Measurements from ENCODE around the gene SRM.
"Not testable (repeated sequence)": the region's sequence is repeated elsewhere in the genome, so short reads cannot be mapped to it uniquely, and the experiment has no call there.

The SRM gene

GRCh38 chr1:11044086-11044848 lies 15.6 kb downstream of the SRM start:
- no peak for DNase-seq

DNA sequence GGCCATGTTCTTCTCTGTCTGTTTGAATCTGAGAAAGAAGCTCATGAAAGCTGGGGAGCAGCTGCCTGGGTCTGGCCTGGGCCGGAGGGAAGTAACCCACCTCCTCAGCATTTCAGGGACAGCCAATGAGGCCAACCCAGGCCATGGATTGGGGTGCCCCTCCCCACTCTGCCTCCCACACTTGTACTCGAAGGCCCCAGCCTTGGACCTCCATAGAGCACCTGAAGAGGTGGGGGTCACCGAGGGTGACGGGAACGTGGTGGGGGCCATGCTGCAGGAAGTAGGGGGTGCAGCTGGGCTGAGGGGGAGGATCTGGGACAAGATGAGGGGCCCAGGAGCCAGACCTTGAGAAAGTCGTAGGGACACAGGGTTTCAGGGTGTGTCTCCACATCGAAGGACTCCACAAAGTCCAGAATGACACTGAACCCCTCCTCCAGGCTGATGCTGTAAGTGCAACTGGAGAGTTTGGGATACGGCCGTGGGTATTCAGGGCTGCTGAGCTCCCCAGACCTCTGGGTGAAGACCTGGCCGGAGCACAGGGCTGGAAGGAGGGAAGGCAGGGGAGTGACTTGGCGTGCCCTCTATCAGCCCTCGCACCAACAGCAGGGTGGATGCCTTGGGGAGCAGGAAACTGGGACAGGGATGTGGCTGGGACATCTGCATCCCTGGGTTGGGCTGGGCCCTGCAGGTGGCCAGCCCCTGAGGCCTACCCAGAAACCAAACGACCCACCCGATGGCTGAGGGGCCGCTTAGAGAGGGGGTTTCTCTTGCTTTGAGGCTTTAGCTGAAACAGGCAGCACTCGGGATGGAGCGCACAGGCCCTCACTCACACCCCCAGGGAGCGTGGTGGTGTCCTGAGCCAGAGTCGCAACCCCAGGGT lies 16.6 kb downstream of the SRM start:
- no peak for DNase-seq

DNA sequence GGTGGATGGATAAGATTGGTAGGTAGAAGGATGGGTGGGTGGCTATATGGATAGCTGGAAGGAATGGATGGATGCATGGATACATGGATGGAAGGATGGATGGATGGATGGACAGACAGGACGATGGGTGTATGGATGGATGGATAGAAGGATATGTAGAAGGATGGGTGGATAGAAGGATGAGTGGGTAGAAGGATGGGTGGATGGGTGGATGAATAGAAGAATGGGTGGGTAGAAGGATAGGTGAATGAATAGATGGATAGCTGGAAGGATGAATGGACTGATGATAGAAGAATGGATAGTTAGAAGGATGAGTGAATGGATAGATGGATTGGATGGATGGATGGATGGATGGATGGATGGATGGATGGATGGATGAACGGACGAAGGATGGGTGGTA lies 17.8 kb downstream of the SRM start:
- no peak for DNase-seq

DNA sequence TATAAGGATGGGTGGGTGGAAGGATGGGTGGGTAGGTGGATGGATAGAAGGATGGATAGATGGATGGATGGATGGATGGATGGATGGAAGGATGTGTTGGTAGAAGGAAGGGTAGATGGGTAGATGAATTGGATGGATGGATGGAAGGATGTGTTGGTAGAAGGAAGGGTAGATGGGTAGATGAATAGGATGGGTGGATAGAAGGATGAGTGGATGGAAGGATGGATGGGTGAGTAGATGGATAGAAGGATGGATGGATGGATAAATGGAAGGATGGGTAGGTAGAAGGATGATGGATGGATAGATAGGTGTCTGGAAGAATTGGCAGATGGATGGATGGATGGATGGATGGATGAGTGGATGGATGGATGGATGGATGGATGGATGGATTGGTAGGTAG lies 18.8 kb downstream of the SRM start:
- DNase-seq = no peak

DNA sequence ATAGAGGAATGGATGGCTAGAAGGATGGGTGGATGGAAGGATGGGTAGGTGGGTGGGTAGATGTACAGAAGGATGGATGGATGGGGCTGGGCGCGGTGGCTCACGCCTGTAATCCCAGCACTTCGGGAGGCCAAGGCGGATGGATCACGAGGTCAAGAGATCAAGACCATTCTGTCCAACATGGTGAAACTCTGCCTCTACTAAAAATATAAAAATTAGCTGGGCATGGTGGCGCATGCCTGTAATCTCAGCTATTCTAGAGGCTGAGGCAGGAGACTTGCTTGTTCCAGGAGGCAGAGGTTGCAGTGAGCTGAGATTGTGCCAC lies 19.8 kb downstream of the SRM start:
- not testable (repeated sequence) for DNase-seq

DNA sequence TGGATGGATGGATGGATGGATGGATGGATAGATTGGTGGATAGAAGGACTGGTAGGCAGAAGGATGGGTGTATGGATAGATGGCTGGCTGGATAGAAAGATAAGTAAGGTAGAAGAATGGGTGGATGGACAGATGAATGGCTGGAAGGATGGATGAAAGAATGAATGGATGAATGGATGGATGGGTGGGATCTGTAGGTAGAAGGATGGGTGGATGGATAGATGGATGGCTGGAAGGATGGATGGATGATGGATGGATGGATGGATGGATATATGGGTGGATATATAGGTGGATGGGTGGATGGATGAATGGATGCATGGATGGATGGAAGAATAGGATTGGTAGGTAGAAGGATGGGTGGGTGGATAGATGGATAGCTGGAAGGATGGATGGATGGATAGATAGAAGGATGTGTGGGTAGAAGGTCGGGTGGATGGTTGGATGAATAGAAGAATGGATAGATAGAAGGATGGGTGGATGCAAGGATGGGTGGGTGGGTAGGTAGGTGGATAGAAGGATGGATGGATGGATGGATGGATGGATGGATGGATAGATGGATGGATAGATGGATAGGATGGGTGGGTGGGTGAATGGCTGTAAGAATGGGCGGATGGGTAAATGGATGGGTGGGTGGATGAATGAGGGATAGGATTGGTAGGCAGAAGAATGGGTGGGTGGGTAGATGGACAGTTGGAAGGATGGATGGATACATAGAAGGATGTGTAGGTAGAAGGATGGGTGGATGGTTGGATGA lies 20.3 kb downstream of the SRM start:
- no peak for DNase-seq

- DNase-seq = peak; percentile 79
Observed at GRCh38 chr1:11037740-11038182, 22.1 kb downstream of the SRM start.

- DNase-seq = not testable (repeated sequence)
Observed at GRCh38 chr1:11037019-11037739, 22.6 kb downstream of the SRM start.

DNA sequence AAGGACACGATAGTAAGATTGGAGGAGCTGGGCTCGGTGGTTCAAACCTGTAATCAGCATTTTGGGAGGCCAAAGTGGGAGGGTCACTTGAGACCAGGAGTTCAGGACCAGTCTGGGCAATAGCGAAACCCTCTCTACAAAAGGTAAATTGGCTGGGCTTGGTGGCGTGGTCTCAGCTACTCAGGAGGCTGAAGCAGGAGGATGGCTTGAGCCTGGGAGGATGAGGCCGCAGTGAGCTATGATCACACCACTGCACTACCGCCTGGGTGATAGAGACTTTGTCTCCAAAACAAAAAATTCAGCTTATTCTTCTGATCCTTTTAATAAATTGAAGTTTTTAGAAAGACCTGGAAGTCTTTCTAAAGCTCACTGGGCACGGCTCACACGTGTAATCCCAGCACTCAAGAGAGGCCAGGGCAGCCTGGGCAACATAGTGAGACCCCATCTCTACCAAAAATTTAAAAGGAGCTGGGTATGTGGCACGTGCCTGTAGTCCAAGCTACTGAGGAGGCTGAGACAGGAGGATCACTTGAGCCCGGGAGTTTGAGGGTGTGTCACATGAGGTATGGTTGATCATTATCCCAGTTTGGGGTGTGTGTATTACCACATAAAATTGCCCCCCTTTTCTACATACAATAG lies 28.1 kb downstream of the SRM start:
- no peak for DNase-seq

DNA sequence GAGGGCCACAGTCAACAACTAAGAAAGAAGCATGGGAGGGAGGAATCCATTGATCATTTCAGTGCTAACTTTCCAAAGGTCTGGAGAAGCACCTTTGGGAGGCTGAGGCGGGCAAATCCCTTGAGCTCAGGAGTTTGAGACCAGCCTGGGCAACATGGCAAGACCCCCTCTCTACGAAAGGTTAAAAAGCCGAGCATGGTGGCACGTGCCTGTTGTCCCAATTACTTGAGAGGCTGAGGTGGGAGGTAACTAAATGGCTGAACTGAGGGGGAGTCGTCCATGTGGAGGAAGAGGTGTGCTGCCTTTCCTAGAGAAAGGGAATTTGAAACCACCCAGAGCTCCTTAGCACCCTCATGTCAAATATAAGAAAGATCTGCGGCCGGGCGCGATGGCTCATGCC lies 29.0 kb downstream of the SRM start:
- no peak for DNase-seq

DNA sequence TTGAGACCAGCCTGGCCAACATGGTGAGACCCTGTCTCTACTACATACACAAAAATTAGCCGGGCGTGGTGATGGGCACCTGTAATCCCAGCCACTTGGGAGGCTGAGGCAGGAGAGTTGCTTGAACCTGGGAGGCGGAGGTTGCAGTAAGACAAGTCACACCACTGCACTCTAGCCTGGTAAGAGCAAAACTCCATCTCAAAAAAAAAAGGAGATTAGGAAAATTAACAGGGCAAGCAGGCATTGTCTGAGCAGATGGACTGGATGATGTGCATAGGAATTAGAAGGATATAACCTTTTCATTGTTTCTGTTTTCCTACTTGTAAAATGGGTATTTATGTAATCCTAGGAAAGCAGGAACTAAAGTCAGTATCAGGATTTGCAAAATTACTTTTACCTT lies 31.8 kb downstream of the SRM start:
- no peak for DNase-seq

DNA sequence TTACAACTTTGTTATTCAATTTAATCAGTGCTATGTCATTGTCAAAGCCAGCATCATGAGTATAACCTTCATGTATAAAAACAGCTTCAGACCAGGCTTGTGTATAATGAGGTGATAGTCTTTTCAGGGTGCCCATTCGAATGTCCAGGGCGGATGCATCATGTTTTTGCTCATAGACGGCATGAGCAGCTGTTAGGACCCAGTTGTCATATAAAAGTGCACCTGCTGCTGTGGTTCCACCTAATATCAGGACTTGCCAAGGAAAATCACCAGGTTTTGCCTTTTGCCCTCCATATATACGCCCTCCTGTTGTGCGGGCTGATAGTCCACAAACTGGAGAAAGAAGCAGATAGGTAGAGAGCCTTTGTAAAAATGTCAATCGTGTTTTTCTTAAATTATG lies 32.5 kb downstream of the SRM start:
- DNase-seq = no peak

DNA sequence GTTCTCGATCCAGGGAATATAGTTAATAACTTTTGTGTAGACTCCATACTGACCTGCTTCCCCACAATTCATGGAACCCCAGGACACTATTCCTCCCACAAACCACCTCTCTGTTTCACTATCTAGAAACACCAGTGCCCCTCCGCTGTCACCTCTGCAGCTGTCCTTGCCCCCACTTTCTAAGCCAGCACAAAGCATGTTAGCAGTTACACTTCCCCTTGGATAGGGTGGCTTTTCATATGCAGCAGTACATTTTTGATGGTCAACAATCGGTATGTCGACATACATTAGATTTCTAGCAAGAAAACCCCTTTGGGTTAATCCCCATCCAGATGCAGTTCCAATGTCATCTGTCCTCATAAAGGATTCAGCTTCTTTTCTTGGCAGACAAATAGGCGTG lies 32.9 kb downstream of the SRM start:
- DNase-seq = no peak

DNA sequence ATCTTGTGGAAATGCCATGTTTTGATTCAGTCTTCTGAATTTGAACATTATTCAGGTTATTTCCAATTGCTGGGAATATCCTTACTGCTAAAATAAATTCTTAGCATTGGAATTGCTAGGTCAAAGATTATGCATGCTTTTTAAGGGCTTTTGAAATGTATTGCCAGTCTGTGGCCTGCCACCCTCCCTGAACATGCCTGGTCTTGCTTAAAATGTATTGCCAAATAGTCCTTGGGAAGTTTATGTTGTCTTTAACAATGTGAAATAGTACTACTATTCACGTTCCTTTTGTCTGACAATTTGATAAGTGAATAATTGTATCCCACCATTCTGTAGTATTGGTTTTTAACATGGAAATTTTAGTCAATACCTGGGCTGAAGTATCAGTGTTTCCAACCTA lies 33.8 kb downstream of the SRM start:
- DNase-seq = no peak

GRCh38 chr1:11025618-11026017 lies 34.2 kb downstream of the SRM start:
- DNase-seq = no peak

DNA sequence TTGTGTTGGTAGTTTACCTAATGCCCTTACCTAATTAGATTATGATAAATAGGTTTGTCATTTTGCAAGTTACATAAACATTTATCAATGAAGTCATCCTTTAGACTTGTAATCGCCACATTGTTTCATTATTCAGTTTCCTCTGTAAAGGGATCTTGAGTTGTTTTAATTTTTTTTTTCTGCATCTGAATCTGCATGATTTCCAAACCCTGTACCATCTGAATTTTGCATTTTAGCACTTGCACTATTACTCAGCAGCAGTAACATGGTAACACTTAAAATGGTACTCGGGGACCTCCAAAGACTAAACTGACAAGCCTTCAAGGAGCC lies 35.0 kb downstream of the SRM start:
- DNase-seq = no peak

DNA sequence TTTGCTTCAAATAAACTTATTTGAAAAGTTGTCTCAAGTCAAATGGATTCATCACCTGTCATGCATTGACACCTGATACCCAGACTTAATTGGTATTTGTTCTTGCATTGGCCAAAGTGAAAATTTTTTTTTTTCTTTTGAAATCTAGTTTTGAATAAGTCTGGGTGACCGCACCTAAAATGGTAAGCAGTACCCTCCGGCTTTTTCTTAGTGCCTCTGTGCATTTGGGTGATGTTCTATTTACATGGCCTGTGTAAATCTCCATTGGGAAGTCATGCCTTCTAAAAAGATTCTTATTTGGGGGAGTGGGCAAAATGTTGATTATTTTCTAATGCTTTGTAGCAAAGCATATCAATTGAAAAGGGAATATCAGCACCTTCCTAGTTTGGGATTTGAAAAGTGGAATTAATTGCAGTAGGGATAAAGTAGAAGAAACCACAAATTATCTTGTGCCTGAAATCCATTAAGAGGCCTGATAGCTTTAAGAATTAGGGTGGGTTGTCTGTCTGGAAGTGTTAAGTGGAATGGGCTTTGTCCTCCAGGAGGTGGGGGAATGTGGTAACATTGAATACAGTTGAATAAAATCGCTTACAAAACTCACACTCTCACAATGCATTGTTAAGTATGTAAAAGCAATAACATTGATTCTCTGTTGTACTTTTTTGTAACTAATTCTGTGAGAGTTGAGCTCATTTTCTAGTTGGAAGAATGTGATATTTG lies 35.5 kb downstream of the SRM start:
- DNase-seq = no peak

GRCh38 chr1:11023201-11023600 lies 36.6 kb downstream of the SRM start:
- DNase-seq = no peak

- DNase-seq = no peak
Observed at GRCh38 chr1:11019971-11020370, 39.8 kb downstream of the SRM start.

- not testable (repeated sequence) for DNase-seq
Observed at GRCh38 chr1:11019358-11019757, 40.5 kb downstream of the SRM start.

DNA sequence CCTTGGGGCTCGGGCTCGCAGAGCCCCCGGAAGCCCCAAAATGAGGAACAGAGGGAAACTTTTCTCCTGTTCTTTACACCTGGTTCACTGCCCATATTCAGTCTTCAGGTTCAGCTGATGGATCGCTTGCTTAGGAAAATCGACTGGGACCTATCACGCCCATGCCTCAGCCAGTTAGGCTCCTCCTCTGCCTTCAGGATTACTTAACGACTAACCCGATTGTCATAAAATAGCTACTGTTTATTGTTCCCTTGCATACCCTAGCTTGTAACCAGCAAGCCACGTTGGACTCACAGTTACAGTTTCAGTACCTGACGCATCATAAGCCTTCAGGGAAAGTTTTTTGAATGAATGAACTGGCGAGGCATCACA lies 46.7 kb downstream of the SRM start:
- no peak for DNase-seq
